Muscle of leg (tissue), 11 donors: ENCODE data around the gene TPSAB1. TPM values are rescaled to one million over a fixed set of nuclear protein-coding genes. Genes with fewer than 3 reads are reported as not detected.

Experiments used
- DNase-seq: peaks from one replicate; pipeline ENCODE4 v3.0.0; 2013
- H3K27ac ChIP-seq: one replicate; pipeline ENCODE4 v1.5.1; 2013; ENCODE audit warnings: mild to moderate bottlenecking, low read length, control low read depth
- H3K27me3 ChIP-seq: one replicate; pipeline ENCODE4 v1.6.1; 2013; ENCODE audit warnings: low read length; ENCODE audit not compliant: control insufficient read depth, insufficient read depth
- H3K36me3 ChIP-seq: one replicate; pipeline ENCODE4 v1.6.1; 2013; ENCODE audit warnings: low read length; ENCODE audit not compliant: control insufficient read depth, insufficient read depth
- H3K4me1 ChIP-seq: one replicate; pipeline ENCODE4 v1.6.1; 2013; ENCODE audit warnings: low read length; ENCODE audit not compliant: control insufficient read depth, insufficient read depth
- H3K4me3 ChIP-seq: one replicate; pipeline ENCODE4 v1.5.1; 2013; ENCODE audit warnings: low read length, control low read depth
- H3K9me3 ChIP-seq: replicated peaks from 2 replicates; pipeline ENCODE4 v1.6.1; 2013; ENCODE audit warnings: low read depth, low read length; ENCODE audit not compliant: control insufficient read depth
- WGBS: methylation state at CpG from one replicate; pipeline ENCODE4 v1.1.5; 2013; ENCODE audit warnings: missing lambda C conversion rate; ENCODE audit not compliant: insufficient coverage; 5-methylcytosine and 5-hydroxymethylcytosine counted together
- polyA plus RNA-seq, 8 donors: library from polyadenylated mRNA; unstranded; fragments of 120-200 nt; gene quantifications; one replicate each; pipeline versions ENCODE4 v1.2.1 to v1.2.3, GENCODE V29; 2013; ENCODE audit warnings: inconsistent platforms in 1 of 8, low replicate concordance in 1 of 8; ENCODE audit not compliant: insufficient read length in 8 of 8, insufficient read depth in 1 of 8
- total RNA-seq: library from RNA; stranded (reverse); fragments of 120-200 nt; gene quantifications from one replicate; pipeline ENCODE4 v1.2.4, GENCODE V29; 2013

Gene TPSAB1
- total and polyA plus RNA-seq, 9 donors: 0.53 to 3.8 (median 1.7) TPM

DNA sequence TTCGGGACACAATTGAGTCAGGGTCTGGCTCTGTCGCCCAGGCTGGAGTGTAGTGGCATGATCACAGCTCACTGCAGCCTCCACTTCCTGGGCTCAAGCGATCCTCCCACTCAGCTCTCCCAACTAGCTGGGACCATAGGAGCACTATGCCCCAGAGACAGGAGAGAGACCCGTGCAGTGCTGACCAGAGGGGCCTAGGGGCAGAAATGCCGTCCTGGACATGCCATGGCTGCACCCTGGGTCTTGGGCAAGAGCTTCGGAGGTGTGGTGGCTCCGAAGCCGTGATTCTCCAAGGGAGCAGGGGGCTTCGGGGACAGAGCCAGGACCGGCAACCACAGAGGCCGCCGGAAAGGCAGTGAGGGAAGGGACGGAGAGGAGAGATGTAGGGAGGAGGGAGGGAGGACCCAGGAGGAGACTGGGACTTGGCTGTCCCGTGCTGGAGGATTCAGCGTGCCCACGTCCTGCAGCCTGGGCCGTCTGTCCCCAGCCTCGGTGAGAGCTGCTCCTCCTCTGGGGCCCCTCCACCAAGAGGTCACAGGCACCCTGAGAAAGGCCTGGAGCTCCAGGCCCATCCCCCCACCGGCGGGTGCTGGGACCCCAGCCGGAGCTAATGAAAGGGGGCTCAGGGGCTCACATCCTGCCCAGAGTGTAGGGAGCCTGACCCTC lies 37.2 kb downstream of the TPSAB1 start:
- no peaks in the 10 kb centered on the region for H3K36me3 ChIP-seq
- DNase-seq: no peak
- 24% methylated on average over 19 of the region's 21 CpGs for WGBS
- peaks cover 15% of the 10 kb centered on the region for H3K4me1 ChIP-seq
- no peak overlapping the region for H3K4me3 ChIP-seq
- no peaks in the 10 kb centered on the region for H3K9me3 ChIP-seq
- peaks cover 57% of the 10 kb centered on the region for H3K27me3 ChIP-seq
- no peak overlapping the region for H3K27ac ChIP-seq

DNA sequence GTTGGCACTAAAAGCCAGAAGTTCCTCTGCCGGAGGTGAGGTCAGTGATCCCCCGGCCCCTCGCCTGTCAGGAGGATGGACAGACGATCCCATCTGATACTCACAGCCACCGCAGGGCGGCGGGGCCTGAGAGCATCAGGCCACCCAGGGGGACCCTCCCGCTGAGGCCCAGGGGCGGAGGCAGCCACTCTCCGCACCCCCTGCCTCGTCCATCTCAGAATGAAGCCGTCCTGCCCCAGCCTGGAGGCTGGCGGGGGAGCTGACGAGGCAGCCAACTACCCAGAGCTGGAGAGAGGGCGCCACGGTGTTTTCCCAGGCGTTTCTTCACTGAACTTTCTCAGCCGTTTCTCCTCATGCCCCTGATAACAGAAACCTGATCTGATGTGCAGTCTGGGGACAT lies 38.0 kb downstream of the TPSAB1 start:
- 11% methylated on average over 18 of the region's 18 CpGs for WGBS
- H3K36me3 ChIP-seq: no peaks in the 10 kb centered on the region
- peaks cover 55% of the 10 kb centered on the region for H3K27me3 ChIP-seq
- no peaks in the 10 kb centered on the region for H3K9me3 ChIP-seq
- H3K27ac ChIP-seq: no peak overlapping the region
- H3K4me3 ChIP-seq: no peak overlapping the region
- H3K4me1 ChIP-seq: peaks cover 17% of the 10 kb centered on the region
- no peak for DNase-seq

DNA sequence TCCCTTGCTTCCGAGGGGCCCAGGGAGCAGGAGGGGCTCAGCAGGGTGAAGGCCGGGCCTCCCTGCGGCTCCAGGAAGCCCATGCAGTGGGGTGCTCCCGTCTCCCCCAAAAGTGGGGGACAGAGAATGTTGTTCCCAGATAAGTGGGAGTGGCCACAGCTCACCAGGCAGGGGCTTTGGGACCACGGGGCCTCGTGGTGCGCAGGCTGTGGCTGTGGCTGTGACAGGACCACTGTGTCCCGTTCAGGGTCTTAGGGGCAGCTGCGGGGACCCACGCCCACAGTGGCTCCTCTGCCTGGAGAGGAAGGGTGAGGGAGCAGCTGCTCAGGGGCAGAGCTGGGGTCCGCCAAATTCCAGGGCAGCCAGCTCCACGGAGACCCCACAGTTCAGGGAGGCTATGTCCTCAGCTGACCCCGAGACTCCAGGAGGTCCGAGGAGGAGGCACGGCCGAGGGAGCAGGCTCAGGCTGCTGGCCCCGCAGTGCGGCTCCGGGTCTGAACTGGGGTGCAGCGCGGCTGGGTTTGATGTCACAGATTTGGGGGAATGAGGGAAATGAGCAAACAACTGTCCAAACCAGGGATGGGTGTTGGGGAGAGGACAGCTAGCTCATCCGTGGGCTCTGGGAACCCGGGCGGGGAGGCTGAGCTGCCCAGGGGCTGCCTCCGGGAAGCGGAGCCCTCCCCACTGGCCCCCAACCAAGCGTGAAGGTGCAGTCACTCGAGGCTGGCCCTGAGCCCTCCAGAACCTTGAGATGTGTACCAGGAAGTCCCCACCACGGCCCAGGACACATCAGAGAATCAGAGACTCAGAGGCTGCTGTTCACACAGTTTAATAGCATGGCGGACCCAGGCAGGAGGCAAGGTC lies 38.8 kb downstream of the TPSAB1 start:
- Histone ChIP-seq H3K4me3 (no peak overlapping the region), H3K36me3 (no peaks in the 10 kb centered on the region), H3K4me1 (peaks cover 25% of the 10 kb centered on the region), H3K27ac (no peak overlapping the region), H3K9me3 (no peaks in the 10 kb centered on the region), H3K27me3 (peaks cover 56% of the 10 kb centered on the region)
- WGBS: 77% methylated on average over 27 of the region's 30 CpGs
- no peak for DNase-seq

DNA sequence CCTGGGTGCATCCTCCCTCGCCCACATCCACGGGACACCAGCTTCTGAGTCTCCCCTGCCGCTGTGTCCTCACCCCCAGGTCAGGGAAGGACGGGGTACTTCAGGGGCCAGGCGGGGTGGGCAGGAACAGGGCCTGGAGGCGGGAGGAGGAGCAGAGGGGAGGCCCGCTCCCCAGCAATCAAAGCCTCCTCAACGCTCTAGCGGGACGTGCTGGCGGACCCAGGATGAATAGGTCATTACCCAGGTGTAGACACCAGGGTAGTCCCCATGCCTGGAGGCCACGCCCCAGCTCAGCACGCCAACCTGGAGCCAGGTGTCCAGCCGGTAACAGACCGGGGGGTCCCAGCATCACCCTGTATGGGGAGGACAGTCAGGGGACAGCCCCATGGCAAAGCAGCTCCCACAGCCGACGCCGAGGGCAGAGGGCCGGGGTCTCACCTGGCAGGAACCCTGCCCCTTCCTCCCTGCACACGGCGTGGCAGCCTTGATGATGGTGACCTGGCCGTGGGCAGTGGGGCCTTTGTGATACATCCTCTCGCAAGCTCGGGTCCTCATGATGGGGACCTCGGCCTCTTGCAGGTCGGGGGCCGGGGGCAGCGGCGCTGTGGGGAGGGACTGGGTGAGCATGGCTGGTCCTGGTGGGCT lies 39.6 kb downstream of the TPSAB1 start:
- Histone ChIP-seq H3K27me3 (peaks cover 57% of the 10 kb centered on the region), H3K27ac (no peak overlapping the region), H3K36me3 (no peaks in the 10 kb centered on the region), H3K9me3 (no peaks in the 10 kb centered on the region), H3K4me3 (no peak overlapping the region), H3K4me1 (peaks cover 26% of the 10 kb centered on the region)
- DNase-seq: no peak
- WGBS: 81% methylated on average over 23 of the region's 29 CpGs

DNA sequence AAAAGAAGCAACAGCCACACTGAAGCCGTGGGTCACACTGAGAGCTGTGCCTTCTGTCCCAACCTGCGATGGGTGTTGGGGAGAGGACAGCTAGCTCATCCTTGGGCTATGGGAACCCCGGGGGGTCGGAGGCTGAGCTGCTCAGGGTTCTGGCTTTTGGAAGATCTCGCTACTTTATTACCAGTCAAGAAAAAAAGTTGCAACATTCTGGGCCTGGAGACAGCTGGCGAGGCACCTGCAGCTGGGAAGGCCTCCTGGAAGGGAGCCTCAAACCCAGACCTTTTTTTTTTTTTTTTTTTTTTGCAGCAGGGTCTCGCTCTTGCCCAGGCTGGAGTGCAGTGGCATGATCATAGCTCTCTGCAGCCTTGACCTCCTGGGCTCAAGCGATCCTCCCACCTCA lies 40.3 kb downstream of the TPSAB1 start:
- Histone ChIP-seq H3K4me3 (no peak overlapping the region), H3K27ac (no peak overlapping the region), H3K4me1 (peaks cover 22% of the 10 kb centered on the region), H3K36me3 (no peaks in the 10 kb centered on the region), H3K27me3 (peaks cover 63% of the 10 kb centered on the region), H3K9me3 (no peaks in the 10 kb centered on the region)
- no peak for DNase-seq
- WGBS: 60% methylated on average over 4 of the region's 8 CpGs

DNA sequence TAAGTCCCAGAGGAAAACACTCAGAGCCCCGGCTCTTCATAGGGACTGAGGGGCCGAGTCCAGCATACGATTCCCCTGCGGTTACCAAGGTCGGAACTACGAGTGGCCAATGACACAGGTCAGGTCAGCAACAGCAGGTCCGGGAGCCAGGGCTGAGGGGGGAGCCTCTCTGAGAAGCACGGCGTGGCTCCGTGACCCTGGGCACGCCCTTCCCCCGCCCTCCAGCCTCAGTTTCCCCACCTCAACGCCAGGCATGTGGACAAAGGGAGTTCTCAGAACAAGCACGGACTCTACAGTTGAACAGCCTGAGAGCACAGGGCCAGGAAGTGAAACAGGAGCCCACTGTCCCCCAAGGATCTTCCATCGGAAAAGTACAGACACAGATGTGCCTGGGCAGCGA lies 41.0 kb downstream of the TPSAB1 start:
- WGBS: 47% methylated on average over 15 of the region's 16 CpGs
- Histone ChIP-seq H3K4me3 (no peak overlapping the region), H3K9me3 (no peaks in the 10 kb centered on the region), H3K36me3 (no peaks in the 10 kb centered on the region), H3K4me1 (peaks cover 16% of the 10 kb centered on the region), H3K27me3 (peaks cover 70% of the 10 kb centered on the region), H3K27ac (no peak overlapping the region)
- DNase-seq: no peak

DNA sequence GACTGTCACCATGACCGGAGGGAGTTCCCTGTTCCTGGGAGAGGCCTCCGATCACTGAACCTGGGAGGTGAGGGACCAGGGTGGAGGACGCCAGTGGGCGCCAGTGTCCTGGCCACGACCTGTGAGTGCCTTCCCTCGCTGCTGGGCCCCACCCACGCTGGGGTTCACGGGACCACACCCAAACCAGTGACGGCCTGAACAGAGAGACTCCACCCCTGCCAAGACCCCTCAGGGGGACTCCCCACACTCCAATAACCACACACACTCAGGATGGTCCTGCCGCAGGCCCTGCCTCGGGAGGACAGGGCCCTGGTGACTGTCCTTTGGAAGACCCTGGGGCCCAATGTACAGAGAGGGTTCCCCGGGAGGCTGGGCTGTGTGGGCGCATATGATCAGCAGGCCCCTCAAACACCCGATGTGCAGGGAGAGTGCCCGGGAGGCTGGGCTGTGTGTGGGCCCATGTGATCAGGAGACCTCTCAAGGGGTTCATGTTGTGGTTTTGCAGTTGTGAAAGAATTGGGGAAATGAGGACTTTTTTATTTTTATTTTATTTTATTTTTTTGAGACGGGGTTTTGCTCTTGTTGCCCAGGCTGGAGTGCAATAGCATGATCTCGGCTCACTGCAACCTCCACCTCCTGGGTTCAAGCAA lies 41.9 kb downstream of the TPSAB1 start:
- DNase-seq: no peak
- H3K27ac ChIP-seq: no peak overlapping the region
- peaks cover 16% of the 10 kb centered on the region for H3K4me1 ChIP-seq
- 76% methylated on average over 9 of the region's 17 CpGs for WGBS
- H3K9me3 ChIP-seq: no peaks in the 10 kb centered on the region
- H3K27me3 ChIP-seq: peaks cover 74% of the 10 kb centered on the region
- no peak overlapping the region for H3K4me3 ChIP-seq
- no peaks in the 10 kb centered on the region for H3K36me3 ChIP-seq

DNA sequence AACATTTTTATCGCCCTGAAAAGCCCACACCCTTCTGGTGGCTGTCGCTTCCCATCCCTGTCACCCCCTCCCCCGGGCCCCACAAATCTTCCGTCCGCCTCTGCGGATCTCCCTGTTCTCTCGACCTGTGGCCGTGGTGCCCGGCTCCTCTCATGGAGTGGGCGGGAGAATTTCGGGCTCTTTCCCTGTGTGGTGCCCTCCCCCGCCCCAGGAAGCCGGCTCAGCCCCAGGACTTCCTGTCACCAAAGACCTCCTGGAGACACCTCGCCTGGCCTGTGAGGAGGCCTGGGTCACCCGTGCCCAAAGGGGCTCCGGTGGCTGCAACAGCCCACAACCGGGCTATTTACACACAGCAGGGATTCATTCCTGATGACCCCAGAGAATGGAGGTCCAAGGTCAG lies 42.8 kb downstream of the TPSAB1 start:
- Histone ChIP-seq H3K9me3 (no peaks in the 10 kb centered on the region), H3K27me3 (peaks cover 75% of the 10 kb centered on the region), H3K4me3 (no peak overlapping the region), H3K27ac (no peak overlapping the region), H3K36me3 (no peaks in the 10 kb centered on the region), H3K4me1 (peaks cover 14% of the 10 kb centered on the region)
- WGBS: 25% methylated on average over 13 of the region's 17 CpGs
- DNase-seq: no peak

DNA sequence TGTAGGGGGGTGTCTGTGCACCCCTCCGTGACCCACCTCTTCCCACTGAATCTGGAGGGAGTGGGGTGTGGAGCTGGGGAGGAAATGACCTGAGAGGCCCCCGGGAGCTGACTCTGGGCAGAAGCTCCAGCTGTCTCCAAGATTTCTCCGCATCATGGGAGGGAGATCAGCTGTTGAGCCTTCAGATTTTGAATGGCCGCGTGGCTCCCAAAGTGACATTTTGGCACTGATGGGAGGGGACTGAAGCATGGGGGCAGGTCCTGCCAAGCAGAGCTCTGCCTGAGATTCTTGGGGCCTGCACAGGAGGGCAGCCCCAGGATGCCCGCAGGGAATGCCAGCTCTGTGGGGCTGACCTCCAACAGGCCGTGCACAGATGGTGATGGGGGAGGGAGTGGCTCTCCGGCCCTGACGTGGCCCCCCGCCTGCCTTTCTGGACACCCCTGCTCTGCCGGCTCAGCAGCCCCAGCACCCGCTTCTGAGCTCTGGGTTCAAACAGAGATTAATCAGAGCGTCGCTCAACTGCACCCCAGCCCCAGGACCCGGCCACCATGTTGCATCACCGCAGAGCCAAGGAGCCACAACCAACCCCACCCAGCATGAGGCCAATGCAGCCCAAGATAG lies 43.6 kb downstream of the TPSAB1 start:
- peaks cover 76% of the 10 kb centered on the region for H3K27me3 ChIP-seq
- H3K4me1 ChIP-seq: peaks cover 20% of the 10 kb centered on the region
- no peak for DNase-seq
- H3K27ac ChIP-seq: no peak overlapping the region
- H3K9me3 ChIP-seq: no peaks in the 10 kb centered on the region
- H3K4me3 ChIP-seq: no peak overlapping the region
- no peaks in the 10 kb centered on the region for H3K36me3 ChIP-seq
- 59% methylated on average over 12 of the region's 16 CpGs for WGBS
